GM12878 (cell line): ENCODE data around the gene ERMN.

ENCODE experiments used
- CTCF ChIP-seq, 3 experiments: IDR thresholded peaks in 2 of 3; conservative IDR thresholded peaks in 1 of 3; 2 replicates each; pipeline ENCODE4 v1.5.1; 2011; ENCODE audit warnings: low read depth in 3 of 3, low read length in 3 of 3, mild to moderate bottlenecking in 3 of 3, control low read depth in 2 of 3, moderate library complexity in 2 of 3, inconsistent platforms in 1 of 3, mixed read lengths in 1 of 3; ENCODE audit not compliant: control insufficient read depth in 2 of 3, insufficient read depth in 1 of 3; ENCODE audit errors: extremely low read depth in 1 of 3
- DPF2 ChIP-seq: fragments of 450-650 bp; IDR thresholded peaks from 2 replicates; pipeline ENCODE4 v1.6.1; 2017; ENCODE audit warnings: mild to moderate bottlenecking
- EZH2 ChIP-seq: IDR thresholded peaks from 2 replicates; pipeline ENCODE4 v1.6.1; 2012; ENCODE audit warnings: low read depth, mild to moderate bottlenecking, control low read depth, inconsistent platforms, low read length, borderline replicate concordance; ENCODE audit not compliant: control insufficient read depth
- HDAC2 ChIP-seq: fragments of 200-600 bp; sonication (generic); IDR thresholded peaks from 2 replicates; pipeline ENCODE4 v1.6.1; 2017
- IKZF1 ChIP-seq: fragments of 450-650 bp; conservative IDR thresholded peaks from 2 replicates; pipeline ENCODE4 v1.6.1; 2017; ENCODE audit warnings: antibody characterized with exemption, mild to moderate bottlenecking
- LARP7 ChIP-seq: fragments of 450-650 bp; IDR thresholded peaks from 2 replicates; pipeline ENCODE4 v1.6.1; 2017; ENCODE audit warnings: mild to moderate bottlenecking
- MAX ChIP-seq: IDR thresholded peaks from 2 replicates; pipeline ENCODE4 v1.6.1; 2012; ENCODE audit warnings: low read depth, low read length, improper control_type of control experiment
- PAX5 ChIP-seq: IDR thresholded peaks from 2 replicates; pipeline ENCODE4 v1.6.1; 2011; ENCODE audit warnings: low read depth, low read length, borderline replicate concordance
- RBBP5 ChIP-seq: fragments of 200-600 bp; sonication (generic); conservative IDR thresholded peaks from 2 replicates; pipeline ENCODE4 v1.6.1; 2016
- RELB ChIP-seq: fragments of 450-650 bp; IDR thresholded peaks from 2 replicates; pipeline ENCODE4 v1.6.1; 2017; ENCODE audit warnings: low read depth, mild to moderate bottlenecking, moderate library complexity
- SPI1 ChIP-seq: IDR thresholded peaks from 2 replicates; pipeline ENCODE4 v1.6.1; 2011; ENCODE audit warnings: low read depth, mild to moderate bottlenecking, low read length, moderate library complexity, borderline replicate concordance; ENCODE audit not compliant: insufficient read depth
- SUZ12 ChIP-seq: fragments of 200-600 bp; sonication (generic); IDR thresholded peaks from one replicate; pipeline ENCODE4 v1.6.1; 2018; ENCODE audit warnings: antibody characterized with exemption, mild to moderate bottlenecking; ENCODE audit not compliant: unreplicated experiment
- ZBTB11 ChIP-seq: fragments of 450-650 bp; formaldehyde crosslinking; IDR thresholded peaks from 2 replicates; pipeline ENCODE4 v1.5.0; 2022; ENCODE audit warnings: mild to moderate bottlenecking, missing genetic modification characterization
- ZNF274 ChIP-seq: IDR thresholded peaks from one replicate; pipeline ENCODE4 v1.8.0; 2011; ENCODE audit not compliant: insufficient read length, insufficient read depth

GRCh38 chr2:157305723-157306110 is 19.9 kb downstream of the ERMN start:
- no peak for TF ChIP-seq PAX5
- TF ChIP-seq CTCF (IDR thresholded peaks at IDR 0.05 in 2 of 3, conservative IDR thresholded peaks at IDR 0.05 in 1 of 3; ENCODE audit: control insufficient read depth in 2 of 3, extremely low read depth in 1 of 3, insufficient read depth in 1 of 3, low read depth in 3 of 3, low read length in 3 of 3): no peak
- TF ChIP-seq ZNF274: no peak
- no peak for TF ChIP-seq ZBTB11 (CRISPR knock-in tag)
- TF ChIP-seq RBBP5: no peak
- no peak for TF ChIP-seq EZH2
- no peak for TF ChIP-seq IKZF1
- no peak for TF ChIP-seq LARP7
- TF ChIP-seq HDAC2: no peak
- no peak for TF ChIP-seq MAX
- no peak for TF ChIP-seq RELB
- no peak for TF ChIP-seq SPI1
- TF ChIP-seq DPF2: no peak
- TF ChIP-seq SUZ12: no peak
